ENCODE results near the gene NXPH1.

GRCh38 chr7:8387551-8388256 is 45.7 kb upstream of the NXPH1 start:
- no peak for TF ChIP-seq EZH2phosphoT487 (IDR thresholded peaks at IDR 0.05; ENCODE audit: low read depth)
- TF ChIP-seq, protein P1, sequence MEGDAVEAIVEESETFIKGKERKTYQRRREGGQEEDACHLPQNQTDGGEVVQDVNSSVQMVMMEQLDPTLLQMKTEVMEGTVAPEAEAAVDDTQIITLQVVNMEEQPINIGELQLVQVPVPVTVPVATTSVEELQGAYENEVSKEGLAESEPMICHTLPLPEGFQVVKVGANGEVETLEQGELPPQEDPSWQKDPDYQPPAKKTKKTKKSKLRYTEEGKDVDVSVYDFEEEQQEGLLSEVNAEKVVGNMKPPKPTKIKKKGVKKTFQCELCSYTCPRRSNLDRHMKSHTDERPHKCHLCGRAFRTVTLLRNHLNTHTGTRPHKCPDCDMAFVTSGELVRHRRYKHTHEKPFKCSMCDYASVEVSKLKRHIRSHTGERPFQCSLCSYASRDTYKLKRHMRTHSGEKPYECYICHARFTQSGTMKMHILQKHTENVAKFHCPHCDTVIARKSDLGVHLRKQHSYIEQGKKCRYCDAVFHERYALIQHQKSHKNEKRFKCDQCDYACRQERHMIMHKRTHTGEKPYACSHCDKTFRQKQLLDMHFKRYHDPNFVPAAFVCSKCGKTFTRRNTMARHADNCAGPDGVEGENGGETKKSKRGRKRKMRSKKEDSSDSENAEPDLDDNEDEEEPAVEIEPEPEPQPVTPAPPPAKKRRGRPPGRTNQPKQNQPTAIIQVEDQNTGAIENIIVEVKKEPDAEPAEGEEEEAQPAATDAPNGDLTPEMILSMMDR (IDR thresholded peaks at IDR 0.05; ENCODE audit: low read depth, low read length) = no peak

All from OCI-LY3 (cell line).